ENCODE data around the gene TMEM175.

- TF ChIP-seq CTCF (conservative IDR thresholded peaks at IDR 0.05; ENCODE audit: low read depth, low read length), result no peak
- TF ChIP-seq MXI1 (IDR thresholded peaks at IDR 0.05; ENCODE audit: borderline replicate concordance, low read depth, low read length), result no peak
Measured at GRCh38 chr4:895596-895995, 36.7 kb upstream of the TMEM175 start.
